HCT116 (cell line): ENCODE results near the gene SLC4A4. TPM values are rescaled to one million over a fixed set of nuclear protein-coding genes. Genes with fewer than 3 reads are reported as not detected.

Experiments
- ATAC-seq: fragments of 200-7000 bp; cut with Tn5 transposase; 2 replicates; pipeline ENCODE4 v1.9.1; 2020; ENCODE audit warnings: mild to moderate bottlenecking, moderate library complexity
- BruUV-seq: library from RNA; stranded (reverse); fragments of 400-500 nt; replicated peaks from 2 replicates; lab custom pipeline; 2021; lab: Mats Ljungman, UMichigan
- CTCF ChIA-PET: fragments of 300-600 bp; sonication (Branson Sonifier 250); formaldehyde crosslinking; loops from one replicate; lab custom pipeline; 2021; ENCODE audit warnings: antibody characterized with exemption; lab: Charles Lee
- POLR2A ChIA-PET: fragments of 300-600, 350-600 bp; sonication (Branson Sonifier 250); formaldehyde crosslinking; loops from one replicate; lab custom pipeline; 2021; ENCODE audit warnings: antibody characterized with exemption; lab: Charles Lee
- RAD21 ChIA-PET, 2 experiments: fragments of 300-600 bp; sonication (Branson Sonifier 250); formaldehyde crosslinking; loops; one replicate each; lab custom pipeline; 2023; ENCODE audit warnings: low total read pairs in 2 of 2; ENCODE audit not compliant: uncharacterized antibody in 2 of 2, unreplicated experiment in 2 of 2, low non-redundant PET in 1 of 2; lab: Charles Lee
- DNase-seq: peaks from one replicate; pipeline ENCODE4 v3.0.0-alpha.2; 2010; ENCODE audit warnings: low read depth, low spot score
- H2AFZ ChIP-seq: fragments of 200-600 bp; shearing (Covaris generic), sonication (generic); 2 replicates; pipeline ENCODE4 v1.6.1; 2017; ENCODE audit warnings: low read depth, mixed run types, mixed read lengths, antibody characterized with exemption, low read length; ENCODE audit not compliant: poor library complexity, severe bottlenecking
- H3K27ac ChIP-seq: 2 replicates; pipeline ENCODE4 v1.5.1; 2012; ENCODE audit warnings: low read depth, low read length
- H3K27me3 ChIP-seq: fragments of 200-600 bp; sonication (generic); 2 replicates; pipeline ENCODE4 v1.6.1; 2016; ENCODE audit warnings: mixed run types, low read length, mixed read lengths; ENCODE audit not compliant: insufficient read depth
- H3K36me3 ChIP-seq, 2 experiments: fragments of 200-500 bp in 1 of 2; fragments of 200-600 bp in 1 of 2; sonication (Bioruptor generic) in 1 of 2; sonication (generic) in 1 of 2; 2 replicates each; pipeline versions ENCODE4 v1.5.1 to v1.6.1; 2014 to 2016; ENCODE audit warnings: low read length in 2 of 2, inconsistent platforms in 1 of 2, mixed read lengths in 1 of 2, mixed run types in 1 of 2; ENCODE audit not compliant: insufficient read depth in 2 of 2, control insufficient read depth in 1 of 2
- H3K4me1 ChIP-seq, 2 experiments: fragments of 200-600 bp in 1 of 2; sonication (generic) in 1 of 2; 2 replicates each; pipeline versions ENCODE4 v1.5.1 to v1.6.1; 2012 to 2017; ENCODE audit warnings: low read length in 2 of 2, inconsistent platforms in 1 of 2, mild to moderate bottlenecking in 1 of 2, mixed read lengths in 1 of 2, mixed run types in 1 of 2, moderate library complexity in 1 of 2; ENCODE audit not compliant: insufficient read depth in 2 of 2, control insufficient read depth in 1 of 2
- H3K4me2 ChIP-seq: fragments of 200-600 bp; sonication (generic); 2 replicates; pipeline ENCODE4 v1.6.1; 2017; ENCODE audit warnings: mixed run types, low read length, mixed read lengths
- H3K4me3 ChIP-seq, 2 experiments: fragments of 200-600 bp in 1 of 2; sonication (generic) in 1 of 2; replicated peaks in 1 of 2; 2 replicates each; pipeline ENCODE4 v1.5.1; 2011 to 2016; ENCODE audit warnings: low read length in 2 of 2, control low read depth in 1 of 2, low read depth in 1 of 2, mild to moderate bottlenecking in 1 of 2, mixed read lengths in 1 of 2, mixed run types in 1 of 2
- H3K79me2 ChIP-seq: fragments of 200-600 bp; sonication (generic); 2 replicates; pipeline ENCODE4 v1.6.1; 2017; ENCODE audit warnings: mild to moderate bottlenecking, mixed run types, low read length, moderate library complexity, mixed read lengths; ENCODE audit not compliant: insufficient read depth
- H3K9ac ChIP-seq: fragments of 200-600 bp; sonication (generic); 2 replicates; pipeline ENCODE4 v1.6.1; 2016; ENCODE audit warnings: low read length, mixed read lengths
- H3K9me2 ChIP-seq: fragments of 200-600 bp; sonication (generic), shearing (Covaris generic); 2 replicates; pipeline ENCODE4 v1.6.1; 2017; ENCODE audit warnings: mixed run types, mild to moderate bottlenecking, moderate library complexity; ENCODE audit not compliant: insufficient read depth
- H3K9me3 ChIP-seq, 2 experiments: fragments of 200-500 bp in 1 of 2; fragments of 200-600 bp in 1 of 2; sonication (Bioruptor generic) in 1 of 2; sonication (generic) in 1 of 2; 2 replicates each; pipeline ENCODE4 v1.6.1; 2014 to 2017; ENCODE audit warnings: low read length in 2 of 2, mixed read lengths in 2 of 2, inconsistent platforms in 1 of 2, low read depth in 1 of 2, mild to moderate bottlenecking in 1 of 2, mixed run types in 1 of 2, moderate library complexity in 1 of 2; ENCODE audit not compliant: control insufficient read depth in 1 of 2, insufficient read depth in 1 of 2
- H4K20me1 ChIP-seq: fragments of 200-600 bp; sonication (generic), shearing (Covaris generic); 2 replicates; pipeline ENCODE4 v1.6.1; 2017; ENCODE audit warnings: mixed run types, mild to moderate bottlenecking, moderate library complexity; ENCODE audit not compliant: insufficient read depth
- EGR1 ChIP-seq: IDR thresholded peaks from 2 replicates; pipeline ENCODE4 v1.6.1; 2012; ENCODE audit warnings: low read depth
- ELF1 ChIP-seq: IDR thresholded peaks from 2 replicates; pipeline ENCODE4 v1.6.1; 2012; ENCODE audit warnings: low read depth, borderline replicate concordance
- EZH2 ChIP-seq: fragments of 200-600 bp; sonication (generic); IDR thresholded peaks from 2 replicates; pipeline ENCODE4 v1.6.1; 2017; ENCODE audit warnings: antibody characterized with exemption, mixed run types
- EZH2phosphoT487 ChIP-seq: fragments of 200-600 bp; IDR thresholded peaks from 2 replicates; pipeline ENCODE4 v1.6.1; 2018; ENCODE audit warnings: antibody characterized with exemption, borderline replicate concordance
- FOSL1 ChIP-seq: IDR thresholded peaks from 2 replicates; pipeline ENCODE4 v1.6.1; 2012; ENCODE audit warnings: low read depth
- POLR2A ChIP-seq: IDR thresholded peaks from 2 replicates; pipeline ENCODE4 v1.7.0; 2011; ENCODE audit warnings: borderline replicate concordance; ENCODE audit not compliant: insufficient read depth, insufficient read length; ENCODE audit errors: extremely low read depth
- POLR2AphosphoS5 ChIP-seq: IDR thresholded peaks from 2 replicates; pipeline ENCODE4 v1.6.1; 2011; ENCODE audit warnings: mild to moderate bottlenecking, low read depth, low read length, moderate library complexity
- RAD21 ChIP-seq: IDR thresholded peaks from 2 replicates; pipeline ENCODE4 v1.6.1; 2012; ENCODE audit warnings: low read depth, mild to moderate bottlenecking
- SP1 ChIP-seq: IDR thresholded peaks from 2 replicates; pipeline ENCODE4 v1.6.1; 2012; ENCODE audit warnings: low read depth
- SRF ChIP-seq: IDR thresholded peaks from 2 replicates; pipeline ENCODE4 v1.6.1; 2012; ENCODE audit warnings: low read depth
- TCF7L2 ChIP-seq: IDR thresholded peaks from 2 replicates; pipeline ENCODE4 v1.7.0; 2011; ENCODE audit warnings: borderline replicate concordance, inconsistent platforms; ENCODE audit not compliant: insufficient read depth, insufficient read length; ENCODE audit errors: extremely low read depth
- YY1 ChIP-seq: IDR thresholded peaks from 2 replicates; pipeline ENCODE4 v1.6.1; 2011; ENCODE audit warnings: low read length, low read depth, moderate library complexity, mild to moderate bottlenecking; ENCODE audit not compliant: insufficient replicate concordance; ENCODE audit errors: extremely low read depth
- ZFX ChIP-seq: fragments of 450-650 bp; IDR thresholded peaks from 2 replicates; pipeline ENCODE4 v1.6.1; 2017
- ZNF274 ChIP-seq: fragments of 200-500 bp; sonication (Bioruptor generic); IDR thresholded peaks from 2 replicates; pipeline ENCODE4 v1.6.1; 2014; ENCODE audit warnings: mild to moderate bottlenecking, low read depth, low read length, inconsistent platforms
- intact Hi-C: fragments of 100-400 bp; cut with micrococcal nuclease; formaldehyde crosslinking; loops from 2 replicates; pipeline ENCODE4 v1.10.0; 2022
- total RNA-seq: library from RNA; stranded (reverse); gene quantifications from one replicate; pipeline ENCODE4 v1.2.1, GENCODE V29; 2021; ENCODE audit not compliant: unreplicated experiment
- TF ChIP-seq, protein P1 (sequence below), 3 experiments: fragments of 200-600 bp in 1 of 3; sonication (generic) in 1 of 3; IDR thresholded peaks in 2 of 3; conservative IDR thresholded peaks in 1 of 3; 2 replicates each; pipeline ENCODE4 v1.5.1; 2012 to 2017; ENCODE audit warnings: low read depth in 2 of 3, low read length in 2 of 3, antibody characterized with exemption in 1 of 3, borderline replicate concordance in 1 of 3, control low read depth in 1 of 3, mild to moderate bottlenecking in 1 of 3, mixed read lengths in 1 of 3, mixed run types in 1 of 3, moderate library complexity in 1 of 3; ENCODE audit not compliant: insufficient read depth in 1 of 3
- TF ChIP-seq, protein P2 (sequence below): IDR thresholded peaks from 2 replicates; pipeline ENCODE4 v1.6.1; 2012
- TF ChIP-seq, protein P3 (sequence below): IDR thresholded peaks from 2 replicates; pipeline ENCODE4 v1.6.1; 2012

The SLC4A4 gene
- total RNA-seq, 1 experiment from 2014 or later = 0.30 TPM

DNA sequence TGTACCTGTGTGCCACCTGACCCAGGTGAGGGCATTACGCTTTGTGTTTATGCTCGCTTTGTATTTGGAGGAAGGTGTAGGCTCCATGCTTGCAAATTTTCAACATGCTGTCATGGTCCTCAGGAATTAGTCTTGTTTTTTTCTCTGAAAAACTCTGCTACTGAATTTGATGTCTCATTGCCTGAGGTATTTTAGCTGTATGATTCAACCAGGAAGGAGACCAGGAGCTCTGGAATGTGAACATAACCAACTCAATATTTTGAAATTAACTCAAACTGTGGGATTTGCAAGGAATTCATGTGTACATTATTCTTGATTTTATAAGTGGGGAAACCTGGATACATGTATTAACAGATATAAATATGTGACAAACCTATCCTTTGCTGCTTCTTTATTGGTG, 134.1 kb downstream of the SLC4A4 start:
- Histone ChIP-seq H2AFZ (no peak overlapping the region), H3K4me1 (no peaks in the 10 kb centered on the region), H3K9ac (no peak overlapping the region), H3K79me2 (no peaks in the 10 kb centered on the region), H3K9me2 (no peaks in the 10 kb centered on the region), H3K4me2 (no peak overlapping the region), H3K9me3 (no peaks in the 10 kb centered on the region), H3K27me3 (no peaks in the 10 kb centered on the region)
- POLR2A ChIA-PET = no interaction called here
- BruUV-seq = no TSS peak
- no peak for TF ChIP-seq ZNF274
- no peak for TF ChIP-seq SP1
- TF ChIP-seq, protein P1, sequence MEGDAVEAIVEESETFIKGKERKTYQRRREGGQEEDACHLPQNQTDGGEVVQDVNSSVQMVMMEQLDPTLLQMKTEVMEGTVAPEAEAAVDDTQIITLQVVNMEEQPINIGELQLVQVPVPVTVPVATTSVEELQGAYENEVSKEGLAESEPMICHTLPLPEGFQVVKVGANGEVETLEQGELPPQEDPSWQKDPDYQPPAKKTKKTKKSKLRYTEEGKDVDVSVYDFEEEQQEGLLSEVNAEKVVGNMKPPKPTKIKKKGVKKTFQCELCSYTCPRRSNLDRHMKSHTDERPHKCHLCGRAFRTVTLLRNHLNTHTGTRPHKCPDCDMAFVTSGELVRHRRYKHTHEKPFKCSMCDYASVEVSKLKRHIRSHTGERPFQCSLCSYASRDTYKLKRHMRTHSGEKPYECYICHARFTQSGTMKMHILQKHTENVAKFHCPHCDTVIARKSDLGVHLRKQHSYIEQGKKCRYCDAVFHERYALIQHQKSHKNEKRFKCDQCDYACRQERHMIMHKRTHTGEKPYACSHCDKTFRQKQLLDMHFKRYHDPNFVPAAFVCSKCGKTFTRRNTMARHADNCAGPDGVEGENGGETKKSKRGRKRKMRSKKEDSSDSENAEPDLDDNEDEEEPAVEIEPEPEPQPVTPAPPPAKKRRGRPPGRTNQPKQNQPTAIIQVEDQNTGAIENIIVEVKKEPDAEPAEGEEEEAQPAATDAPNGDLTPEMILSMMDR (IDR thresholded peaks at IDR 0.05 in 2 of 3, conservative IDR thresholded peaks at IDR 0.05 in 1 of 3; ENCODE audit: borderline replicate concordance in 1 of 3, insufficient read depth in 1 of 3, low read depth in 2 of 3, low read length in 2 of 3) = no peak
- no peak for TF ChIP-seq POLR2AphosphoS5
- TF ChIP-seq, protein P2, sequence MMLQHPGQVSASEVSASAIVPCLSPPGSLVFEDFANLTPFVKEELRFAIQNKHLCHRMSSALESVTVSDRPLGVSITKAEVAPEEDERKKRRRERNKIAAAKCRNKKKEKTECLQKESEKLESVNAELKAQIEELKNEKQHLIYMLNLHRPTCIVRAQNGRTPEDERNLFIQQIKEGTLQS = no peak
- TF ChIP-seq ZFX = no peak
- TF ChIP-seq RAD21 = no peak
- no peak for TF ChIP-seq SRF
- no peak for TF ChIP-seq EZH2phosphoT487
- TF ChIP-seq EGR1 = no peak
- TF ChIP-seq EZH2 = no peak
- no peak for TF ChIP-seq ELF1
- no peak for TF ChIP-seq FOSL1
- TF ChIP-seq, protein P3, sequence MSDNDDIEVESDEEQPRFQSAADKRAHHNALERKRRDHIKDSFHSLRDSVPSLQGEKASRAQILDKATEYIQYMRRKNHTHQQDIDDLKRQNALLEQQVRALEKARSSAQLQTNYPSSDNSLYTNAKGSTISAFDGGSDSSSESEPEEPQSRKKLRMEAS = no peak
- no peak for TF ChIP-seq POLR2A
- no peak for TF ChIP-seq YY1
- no peak for TF ChIP-seq TCF7L2
- TF ChIP-seq, all 23 proteins: peak for 0
- Histone ChIP-seq H4K20me1 (no peaks in the 10 kb centered on the region), H3K36me3 (no peaks in the 10 kb centered on the region), H3K27ac (no peak overlapping the region), H3K4me3 (no peak overlapping the region)
- DNase-seq = no peak
- CTCF ChIA-PET = no interaction called here
- RAD21 ChIA-PET = no interaction called here
- no peak for ATAC-seq
- intact Hi-C loops = no loop called here
